Measurements from ENCODE around the gene KIF25.

DNA sequence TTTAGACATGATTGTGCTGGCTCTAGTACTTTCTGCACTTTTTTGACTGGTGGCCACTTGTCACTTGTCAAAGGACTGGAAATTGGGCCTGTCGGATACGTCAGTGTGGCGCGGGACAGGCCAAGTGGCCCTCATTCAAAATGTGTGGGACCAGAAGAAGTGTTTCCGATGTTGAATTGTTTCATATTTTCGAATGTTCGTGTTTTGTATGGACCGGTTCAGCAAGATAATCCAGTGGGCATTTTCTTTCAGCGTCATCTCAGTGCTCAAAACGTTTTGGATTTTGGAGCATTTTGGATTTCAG lies 3.5 kb downstream of the KIF25 start:
- TF ChIP-seq, protein P1, sequence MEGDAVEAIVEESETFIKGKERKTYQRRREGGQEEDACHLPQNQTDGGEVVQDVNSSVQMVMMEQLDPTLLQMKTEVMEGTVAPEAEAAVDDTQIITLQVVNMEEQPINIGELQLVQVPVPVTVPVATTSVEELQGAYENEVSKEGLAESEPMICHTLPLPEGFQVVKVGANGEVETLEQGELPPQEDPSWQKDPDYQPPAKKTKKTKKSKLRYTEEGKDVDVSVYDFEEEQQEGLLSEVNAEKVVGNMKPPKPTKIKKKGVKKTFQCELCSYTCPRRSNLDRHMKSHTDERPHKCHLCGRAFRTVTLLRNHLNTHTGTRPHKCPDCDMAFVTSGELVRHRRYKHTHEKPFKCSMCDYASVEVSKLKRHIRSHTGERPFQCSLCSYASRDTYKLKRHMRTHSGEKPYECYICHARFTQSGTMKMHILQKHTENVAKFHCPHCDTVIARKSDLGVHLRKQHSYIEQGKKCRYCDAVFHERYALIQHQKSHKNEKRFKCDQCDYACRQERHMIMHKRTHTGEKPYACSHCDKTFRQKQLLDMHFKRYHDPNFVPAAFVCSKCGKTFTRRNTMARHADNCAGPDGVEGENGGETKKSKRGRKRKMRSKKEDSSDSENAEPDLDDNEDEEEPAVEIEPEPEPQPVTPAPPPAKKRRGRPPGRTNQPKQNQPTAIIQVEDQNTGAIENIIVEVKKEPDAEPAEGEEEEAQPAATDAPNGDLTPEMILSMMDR (conservative IDR thresholded peaks at IDR 0.05): no peak
- no peak for TF ChIP-seq EZH2 (IDR thresholded peaks at IDR 0.05; ENCODE audit: low read depth)
